Memory B cell (primary cell): ENCODE measurements around the gene MPZL3.

Experiments
- ATAC-seq: fragments of 150-1000 bp; cut with Tn5 transposase; 2 replicates; pipeline ENCODE4 v1.10.0; 2021; ENCODE audit warnings: low read depth, mild to moderate bottlenecking, moderate library complexity
- DNase-seq, 2 donors: peaks; one replicate each; pipeline ENCODE4 v3.0.0; 2022; ENCODE audit warnings: low spot score in 2 of 2
- H3K27ac Mint-ChIP-seq: one replicate; pipeline ENCODE4 v1.8.0; 2022; ENCODE audit warnings: mild to moderate bottlenecking, moderate library complexity, mixed read lengths
- H3K27me3 Mint-ChIP-seq: one replicate; pipeline ENCODE4 v1.8.0; 2022; ENCODE audit warnings: mixed read lengths
- H3K36me3 Mint-ChIP-seq: one replicate; pipeline ENCODE4 v1.8.0; 2022; ENCODE audit warnings: mild to moderate bottlenecking, mixed read lengths
- H3K4me1 Mint-ChIP-seq: one replicate; pipeline ENCODE4 v1.8.0; 2022; ENCODE audit warnings: mixed read lengths
- H3K4me3 Mint-ChIP-seq: one replicate; pipeline ENCODE4 v1.8.0; 2022; ENCODE audit warnings: mild to moderate bottlenecking, moderate library complexity, mixed read lengths
- H3K9me3 Mint-ChIP-seq: one replicate; pipeline ENCODE4 v1.8.0; 2022; ENCODE audit warnings: mixed read lengths

Gene MPZL3

DNA sequence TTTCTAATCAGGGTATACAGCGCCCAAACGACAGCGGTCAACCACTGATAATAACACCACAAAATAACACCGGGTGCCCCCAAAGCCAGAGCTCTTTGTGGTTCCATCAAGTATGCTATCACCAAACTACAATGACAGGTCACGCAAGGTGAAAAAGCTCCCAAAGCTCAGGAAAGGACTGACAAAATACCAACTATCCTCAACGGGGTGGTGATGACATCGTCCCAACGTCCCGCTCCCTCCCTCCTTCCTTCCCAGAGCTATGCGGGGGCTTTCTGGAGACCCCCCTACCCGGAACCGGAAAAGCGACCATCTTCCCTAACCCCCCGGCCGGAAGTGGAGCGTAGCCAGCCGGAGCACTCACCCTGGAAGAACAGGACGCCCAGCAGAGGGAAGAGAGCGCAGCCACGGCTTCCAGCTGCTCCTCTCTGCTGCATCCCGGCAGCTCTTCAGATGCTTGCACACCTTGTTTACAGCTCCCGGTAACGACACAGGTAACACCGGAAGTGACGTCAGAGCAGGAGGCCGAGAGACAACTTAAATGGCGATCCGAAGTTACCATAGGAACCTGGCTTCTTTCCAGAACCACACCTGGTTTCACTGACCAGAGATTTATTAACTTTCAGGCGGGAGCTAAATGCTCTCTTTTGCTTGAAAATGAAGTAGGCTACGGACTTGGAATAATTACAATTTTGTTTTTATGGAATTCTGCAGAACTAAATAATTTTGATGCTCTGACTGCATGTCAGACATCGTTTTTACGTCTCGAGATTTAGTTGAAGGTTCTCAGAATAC lies at the start of gene MPZL3:
Gene MPZL3 (minus strand): TSS at position 508 of the 795 bp plus-strand sequence. CDS start 71 bp downstream, at position 437.
- H3K36me3 Mint-ChIP-seq, result peaks cover 8% of the 10 kb centered on the region
- no peaks in the 10 kb centered on the region for H3K9me3 Mint-ChIP-seq
- peaks cover 6% of the 10 kb centered on the region for H3K27me3 Mint-ChIP-seq
- peak within 1 kb of the TSS; percentile 99 for H3K4me3 Mint-ChIP-seq
- peak within 1 kb of the TSS; percentile 100 for H3K27ac Mint-ChIP-seq
- peak; percentile 81 to 85 for DNase-seq
- peak; percentile 88 for ATAC-seq
- H3K4me1 Mint-ChIP-seq, result peaks cover 8% of the 10 kb centered on the region

GRCh38 chr11:118301600-118302195 lies 49.5 kb upstream of the MPZL3 start:
- Mint-ChIP-seq H3K27me3 (peaks cover 5% of the 10 kb centered on the region), H3K27ac (no peak overlapping the region), H3K4me1 (peaks cover 5% of the 10 kb centered on the region), H3K4me3 (no peak overlapping the region), H3K9me3 (no peaks in the 10 kb centered on the region), H3K36me3 (no peaks in the 10 kb centered on the region)
- no peak for DNase-seq
- no peak for ATAC-seq

DNA sequence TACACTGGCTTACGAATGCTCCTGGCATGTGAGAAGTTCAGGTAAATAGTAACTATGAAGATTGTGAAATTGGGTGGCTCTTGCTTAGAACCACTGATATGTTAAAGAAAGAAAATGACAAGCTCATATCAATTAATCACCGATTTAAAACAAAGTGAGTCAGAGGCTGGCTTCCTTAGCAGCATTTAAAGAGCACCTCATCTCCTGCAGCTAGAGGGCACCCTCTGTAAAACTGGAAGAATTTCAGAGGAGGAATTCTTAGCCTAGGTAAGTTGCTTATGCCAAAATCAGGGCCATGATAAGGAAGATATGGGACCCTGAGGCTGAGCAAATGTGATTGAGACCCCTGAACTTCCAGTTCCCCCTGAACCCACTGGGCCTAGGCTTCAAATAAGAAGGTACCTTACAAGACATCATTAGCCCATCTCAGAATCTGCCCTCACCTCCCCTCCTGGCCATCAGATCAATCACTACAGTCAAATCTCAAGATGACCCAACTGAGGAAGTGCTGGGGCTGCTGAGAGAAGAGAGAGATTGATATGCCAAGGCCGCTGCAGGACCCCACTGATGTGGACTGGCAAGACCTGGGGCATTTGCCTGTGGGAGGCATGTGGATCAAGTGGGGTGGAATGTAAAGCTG lies 43.8 kb upstream of the MPZL3 start:
- DNase-seq (no peak), ATAC-seq (peak; percentile 47)
- Mint-ChIP-seq H3K27me3 (peaks cover 6% of the 10 kb centered on the region), H3K9me3 (no peaks in the 10 kb centered on the region), H3K4me3 (no peak overlapping the region), H3K36me3 (no peaks in the 10 kb centered on the region), H3K27ac (no peak overlapping the region), H3K4me1 (peaks cover 2% of the 10 kb centered on the region)

DNA sequence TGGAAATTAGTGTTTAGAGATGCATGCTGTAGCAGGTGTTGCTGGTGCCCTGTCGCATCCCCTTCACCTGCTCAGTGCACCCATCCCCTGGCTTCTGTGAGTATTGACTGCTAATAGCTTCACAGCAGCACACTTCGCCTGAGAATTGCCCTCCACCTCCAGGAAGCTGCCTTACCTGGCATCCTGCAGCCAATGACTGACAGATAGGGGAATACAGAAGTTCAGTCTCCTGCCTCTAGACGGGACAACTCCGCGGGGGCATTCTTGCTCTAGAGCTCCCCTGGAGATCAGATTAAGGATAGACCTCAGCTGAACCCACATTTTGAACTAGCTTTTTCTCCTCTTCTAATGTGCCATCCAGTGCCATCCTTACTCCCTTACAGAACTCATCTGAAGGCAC lies 43.0 kb upstream of the MPZL3 start:
- Mint-ChIP-seq H3K27me3 (peaks cover 8% of the 10 kb centered on the region), H3K9me3 (no peaks in the 10 kb centered on the region), H3K36me3 (no peaks in the 10 kb centered on the region), H3K4me3 (no peak overlapping the region), H3K27ac (no peak overlapping the region), H3K4me1 (peaks cover 4% of the 10 kb centered on the region)
- DNase-seq, result no peak
- no peak for ATAC-seq

- H3K4me1 Mint-ChIP-seq, result peaks cover 4% of the 10 kb centered on the region
- DNase-seq, result no peak
- H3K27me3 Mint-ChIP-seq, result peaks cover 10% of the 10 kb centered on the region
- H3K27ac Mint-ChIP-seq, result no peak overlapping the region
- ATAC-seq, result no peak
- no peaks in the 10 kb centered on the region for H3K9me3 Mint-ChIP-seq
- no peak overlapping the region for H3K4me3 Mint-ChIP-seq
- H3K36me3 Mint-ChIP-seq, result no peaks in the 10 kb centered on the region
These were observed 41.9 kb upstream of the MPZL3 start for GRCh38 chr11:118294053-118294452.

DNA sequence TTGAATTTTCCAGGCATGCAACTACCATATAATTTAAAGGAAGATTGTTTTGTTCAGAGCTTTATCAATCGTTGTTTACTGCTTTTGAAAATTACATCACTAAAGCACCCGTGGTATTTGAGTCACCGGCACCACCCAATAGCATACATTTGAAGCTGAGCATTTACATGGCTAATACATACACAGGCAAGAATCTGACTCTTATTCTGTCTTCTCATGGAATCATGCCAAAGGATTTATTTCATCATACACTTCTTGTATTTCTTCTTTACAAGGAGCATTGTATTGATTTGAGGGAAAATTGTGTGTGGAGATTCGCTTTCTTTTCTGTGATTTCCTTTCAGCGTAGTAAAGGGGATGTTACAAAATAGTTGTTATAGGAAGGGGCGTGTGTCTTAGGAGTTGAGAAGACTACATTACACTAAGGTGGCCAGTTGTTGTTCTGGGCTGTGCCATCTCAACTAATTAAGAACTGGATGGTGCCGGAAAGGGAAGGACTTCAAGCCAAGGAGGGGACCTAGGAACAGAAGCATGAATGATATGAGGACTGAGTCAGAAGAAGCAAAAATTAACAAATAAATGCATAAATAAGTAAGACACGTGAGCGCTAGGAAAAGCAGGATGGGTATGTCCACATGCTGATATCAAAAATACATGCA lies 39.4 kb upstream of the MPZL3 start:
- H3K9me3 Mint-ChIP-seq, result no peaks in the 10 kb centered on the region
- ATAC-seq, result no peak
- H3K4me1 Mint-ChIP-seq, result peaks cover 4% of the 10 kb centered on the region
- H3K27ac Mint-ChIP-seq, result no peak overlapping the region
- no peak for DNase-seq
- H3K27me3 Mint-ChIP-seq, result peaks cover 10% of the 10 kb centered on the region
- no peaks in the 10 kb centered on the region for H3K36me3 Mint-ChIP-seq
- no peak overlapping the region for H3K4me3 Mint-ChIP-seq

DNA sequence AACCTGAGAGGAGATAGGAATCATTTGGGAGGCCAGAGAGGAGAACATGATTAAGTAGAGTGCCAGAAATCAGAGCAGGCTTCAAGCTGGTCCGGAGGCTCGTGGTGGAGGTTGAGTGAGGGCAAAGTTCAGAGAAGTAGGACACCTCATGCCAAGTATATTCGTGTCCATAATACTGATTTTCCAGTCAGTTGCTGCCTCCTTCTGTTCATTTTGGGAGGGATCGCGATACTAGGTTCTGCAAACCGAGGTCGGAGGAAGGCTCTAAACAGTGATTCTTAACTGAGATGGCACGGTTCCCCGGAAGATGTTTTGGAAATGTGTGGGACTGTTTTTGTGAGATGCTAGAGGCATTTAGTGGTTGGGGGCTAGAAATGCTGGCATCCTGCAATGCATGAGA lies 38.8 kb upstream of the MPZL3 start:
- H3K9me3 Mint-ChIP-seq, result no peaks in the 10 kb centered on the region
- ATAC-seq (peak; percentile 51), DNase-seq (no peak)
- H3K4me1 Mint-ChIP-seq, result peaks cover 4% of the 10 kb centered on the region
- no peak overlapping the region for H3K4me3 Mint-ChIP-seq
- peaks cover 11% of the 10 kb centered on the region for H3K27me3 Mint-ChIP-seq
- H3K36me3 Mint-ChIP-seq, result no peaks in the 10 kb centered on the region
- H3K27ac Mint-ChIP-seq, result no peak overlapping the region

- Mint-ChIP-seq H3K4me1 (peaks cover 4% of the 10 kb centered on the region), H3K27ac (no peak overlapping the region), H3K36me3 (no peaks in the 10 kb centered on the region), H3K4me3 (no peak overlapping the region), H3K9me3 (no peaks in the 10 kb centered on the region), H3K27me3 (peaks cover 11% of the 10 kb centered on the region)
- ATAC-seq (no peak), DNase-seq (no peak)
These were observed 37.2 kb upstream of the MPZL3 start for GRCh38 chr11:118289401-118289800.

DNA sequence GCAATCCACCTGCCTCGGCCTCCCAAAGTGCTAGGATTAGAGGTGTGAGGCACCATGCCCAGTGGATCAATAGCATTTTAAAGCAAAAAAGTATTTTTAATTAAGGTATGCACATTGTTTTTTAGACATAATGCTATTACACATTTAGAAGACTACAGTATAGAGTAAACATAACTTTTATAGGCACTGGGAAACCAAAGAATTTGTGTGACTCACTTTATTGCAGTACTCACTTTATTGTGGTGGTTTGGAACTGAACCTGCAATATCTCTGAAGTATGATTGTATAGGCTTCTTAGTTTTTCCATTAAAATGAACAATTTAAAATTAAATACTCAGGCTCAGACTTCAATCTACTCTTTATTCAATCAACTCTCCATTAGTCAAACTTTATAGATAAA lies 34.8 kb upstream of the MPZL3 start:
- DNase-seq, result no peak
- H3K27me3 Mint-ChIP-seq, result peaks cover 11% of the 10 kb centered on the region
- no peaks in the 10 kb centered on the region for H3K9me3 Mint-ChIP-seq
- peaks cover 4% of the 10 kb centered on the region for H3K4me1 Mint-ChIP-seq
- H3K36me3 Mint-ChIP-seq, result no peaks in the 10 kb centered on the region
- H3K4me3 Mint-ChIP-seq, result no peak overlapping the region
- no peak for ATAC-seq
- no peak overlapping the region for H3K27ac Mint-ChIP-seq

GRCh38 chr11:118286545-118286944 lies 34.4 kb upstream of the MPZL3 start:
- H3K4me3 Mint-ChIP-seq, result no peak overlapping the region
- no peaks in the 10 kb centered on the region for H3K36me3 Mint-ChIP-seq
- DNase-seq (no peak), ATAC-seq (no peak)
- H3K4me1 Mint-ChIP-seq, result peaks cover 6% of the 10 kb centered on the region
- H3K27ac Mint-ChIP-seq, result no peak overlapping the region
- H3K27me3 Mint-ChIP-seq, result peaks cover 8% of the 10 kb centered on the region
- H3K9me3 Mint-ChIP-seq, result no peaks in the 10 kb centered on the region

DNA sequence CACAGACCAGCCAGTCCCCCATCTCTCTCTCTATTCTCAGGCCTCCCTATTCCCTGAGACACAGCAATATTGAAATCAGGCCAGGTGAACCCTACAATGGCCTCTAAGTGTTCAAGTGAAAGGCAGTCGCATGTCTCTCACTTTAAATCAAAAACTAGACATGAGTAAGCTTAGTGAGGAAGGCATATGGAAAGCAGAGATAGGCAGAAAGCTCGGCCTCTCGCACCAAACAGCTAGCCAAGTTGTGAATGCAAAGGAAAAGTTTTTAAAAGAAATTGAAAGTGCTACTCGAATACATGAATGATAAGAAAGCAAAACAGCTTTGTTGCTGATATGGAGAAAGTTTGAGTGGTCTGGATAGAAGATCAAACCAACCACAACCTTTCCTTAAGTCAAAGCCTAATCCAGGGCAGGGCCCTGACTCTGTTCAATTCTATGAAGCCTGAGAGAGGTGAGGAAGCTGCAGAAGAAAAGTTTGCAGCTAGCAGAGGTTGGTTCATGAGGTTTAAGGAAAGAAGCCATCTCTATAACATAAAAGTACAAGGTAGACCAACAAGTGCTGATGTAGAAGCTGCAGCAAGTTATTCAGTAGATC lies 31.7 kb upstream of the MPZL3 start:
- Mint-ChIP-seq H3K36me3 (no peaks in the 10 kb centered on the region), H3K27ac (no peak overlapping the region), H3K4me1 (peaks cover 7% of the 10 kb centered on the region), H3K27me3 (peaks cover 2% of the 10 kb centered on the region), H3K9me3 (no peaks in the 10 kb centered on the region), H3K4me3 (no peak overlapping the region)
- no peak for DNase-seq
- ATAC-seq, result no peak

DNA sequence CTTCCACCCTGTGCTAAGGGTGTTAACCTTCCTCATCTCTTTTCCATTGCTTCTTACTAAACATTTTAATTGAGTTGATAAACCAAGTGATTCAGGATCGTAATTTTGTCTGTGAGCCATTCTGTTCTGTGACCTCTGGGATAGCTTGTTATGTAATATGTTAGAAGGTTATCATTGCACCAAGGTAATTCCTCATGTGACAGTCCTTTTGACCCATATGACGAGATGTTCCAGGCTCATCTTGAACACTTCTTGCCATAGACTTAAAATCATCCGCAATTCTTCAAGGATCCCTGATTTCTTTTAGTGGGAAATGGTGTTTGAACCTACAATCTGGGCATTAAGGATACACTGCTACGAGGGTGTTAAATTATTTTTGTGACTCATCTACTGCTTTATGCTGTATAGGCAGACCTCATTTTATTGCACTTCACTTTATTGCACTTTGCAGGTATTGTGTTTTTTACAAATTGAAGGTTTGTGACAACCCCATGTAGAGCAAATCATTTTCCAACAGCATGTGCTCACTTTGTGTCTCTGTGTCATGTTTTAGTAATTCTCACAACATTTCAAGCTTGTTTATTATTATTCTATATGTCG lies 31.0 kb upstream of the MPZL3 start:
- Mint-ChIP-seq H3K4me1 (peaks cover 7% of the 10 kb centered on the region), H3K9me3 (no peaks in the 10 kb centered on the region), H3K27ac (no peak overlapping the region), H3K36me3 (no peaks in the 10 kb centered on the region), H3K27me3 (peaks cover 2% of the 10 kb centered on the region), H3K4me3 (no peak overlapping the region)
- ATAC-seq, result no peak
- no peak for DNase-seq

- H3K27ac Mint-ChIP-seq, result peak overlapping the region; percentile 8
- DNase-seq (no peak), ATAC-seq (no peak)
- peaks cover 2% of the 10 kb centered on the region for H3K27me3 Mint-ChIP-seq
- H3K9me3 Mint-ChIP-seq, result no peaks in the 10 kb centered on the region
- H3K36me3 Mint-ChIP-seq, result no peaks in the 10 kb centered on the region
- H3K4me1 Mint-ChIP-seq, result peaks cover 7% of the 10 kb centered on the region
- no peak overlapping the region for H3K4me3 Mint-ChIP-seq
These were observed 30.4 kb upstream of the MPZL3 start for GRCh38 chr11:118282606-118283005.
